Measurements from ENCODE around the gene GIMAP8.

GIMAP8 gene

DNA sequence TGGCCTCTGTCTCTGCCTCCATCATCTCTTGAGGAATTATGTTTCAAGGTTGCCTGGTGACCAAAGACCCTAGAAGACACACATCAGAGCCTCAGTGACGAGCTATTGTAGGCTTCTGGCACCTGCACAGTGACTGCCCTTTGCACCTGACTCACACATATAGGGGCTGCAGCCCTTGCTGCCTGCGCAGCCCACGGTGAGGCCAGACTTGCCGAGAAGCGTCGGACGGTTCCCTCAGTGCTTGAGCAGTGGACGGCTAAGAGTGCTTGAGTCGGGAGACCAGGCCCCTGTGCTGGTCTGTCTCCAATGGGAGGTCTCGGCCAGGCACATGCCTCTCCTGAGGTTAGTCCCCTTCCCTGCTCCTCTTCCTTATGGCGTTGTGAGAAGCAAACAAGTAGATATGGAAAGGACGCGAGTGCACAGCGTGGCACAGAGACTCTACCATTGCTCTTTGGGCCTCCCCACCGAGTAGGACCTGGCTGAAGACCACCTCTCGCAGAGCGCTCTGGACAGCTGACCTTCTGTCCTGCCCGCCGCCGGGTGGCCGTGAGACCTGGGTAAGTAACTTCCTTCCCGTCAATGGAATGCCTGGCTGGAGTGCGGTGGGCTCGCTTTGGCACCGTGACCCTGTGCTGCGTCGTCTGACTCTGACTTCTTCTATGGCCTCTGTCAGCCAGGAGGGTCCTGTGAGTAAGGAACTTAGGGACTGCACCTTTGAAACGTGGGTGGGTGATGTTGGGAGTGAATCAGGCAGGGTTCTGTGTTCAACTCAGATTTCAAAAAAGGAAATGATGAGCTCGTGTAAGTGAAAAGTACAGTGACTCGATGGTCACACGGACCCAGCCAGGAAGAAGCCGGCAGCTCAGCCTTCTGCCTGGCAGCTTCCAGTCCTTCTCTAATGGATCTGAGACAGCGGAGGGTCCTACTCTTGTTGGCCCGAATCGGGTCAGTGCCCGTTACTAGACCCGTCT lies 37.6 kb upstream of the GIMAP8 start:
- Histone ChIP-seq H3K79me2 (ENCODE audit: control insufficient read depth, insufficient read depth, low read length, unreplicated experiment) (no peaks in the 10 kb centered on the region), H3K4me1 (ENCODE audit: control insufficient read depth, insufficient read depth, low read length, unreplicated experiment) (no peaks in the 10 kb centered on the region)

DNA sequence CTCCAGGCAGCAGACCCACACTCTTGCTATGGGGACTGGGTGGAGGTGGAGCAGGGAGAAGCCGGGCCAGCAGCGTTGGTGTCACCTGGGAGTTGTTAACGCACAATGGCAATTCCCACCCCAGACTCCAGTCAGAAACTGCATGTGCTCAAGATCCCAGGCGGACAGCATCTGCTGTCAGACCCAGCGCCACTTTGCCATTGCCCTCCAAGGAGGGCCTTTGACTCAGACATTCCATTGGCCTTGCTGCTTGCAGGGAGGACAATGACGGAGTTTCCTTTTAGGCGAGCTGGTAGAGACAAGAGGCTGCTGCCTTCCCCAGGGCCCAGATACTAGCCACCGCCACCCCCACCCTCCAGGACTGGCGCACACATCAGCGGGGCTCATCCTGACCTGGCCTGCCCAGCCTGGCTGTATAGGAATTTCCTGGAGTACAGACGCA lies 36.8 kb upstream of the GIMAP8 start:
- H3K79me2 ChIP-seq (ENCODE audit: control insufficient read depth, insufficient read depth, low read length, unreplicated experiment) = no peaks in the 10 kb centered on the region
- no peak overlapping the region for H3K4me3 ChIP-seq (ENCODE audit: low read depth, low read length)
- no peaks in the 10 kb centered on the region for H3K36me3 ChIP-seq (ENCODE audit: insufficient read depth, low read length)
- H3K4me1 ChIP-seq (ENCODE audit: control insufficient read depth, insufficient read depth, low read length, unreplicated experiment) = no peaks in the 10 kb centered on the region
- H3K27me3 ChIP-seq (ENCODE audit: insufficient read depth, low read length) = no peaks in the 10 kb centered on the region
- no peak overlapping the region for H3K27ac ChIP-seq (ENCODE audit: low read depth, low read length)
- no peak overlapping the region for H2AFZ ChIP-seq (ENCODE audit: low read length, unreplicated experiment)

More for the DNA sequence above, 37.6 kb upstream of the GIMAP8 start:
- Histone ChIP-seq H3K27me3 (ENCODE audit: insufficient read depth, low read length) (no peaks in the 10 kb centered on the region), H3K4me3 (ENCODE audit: low read depth, low read length) (no peak overlapping the region), H3K36me3 (ENCODE audit: insufficient read depth, low read length) (no peaks in the 10 kb centered on the region), H3K27ac (ENCODE audit: low read depth, low read length) (no peak overlapping the region), H2AFZ (ENCODE audit: low read length, unreplicated experiment) (no peak overlapping the region)

DNA sequence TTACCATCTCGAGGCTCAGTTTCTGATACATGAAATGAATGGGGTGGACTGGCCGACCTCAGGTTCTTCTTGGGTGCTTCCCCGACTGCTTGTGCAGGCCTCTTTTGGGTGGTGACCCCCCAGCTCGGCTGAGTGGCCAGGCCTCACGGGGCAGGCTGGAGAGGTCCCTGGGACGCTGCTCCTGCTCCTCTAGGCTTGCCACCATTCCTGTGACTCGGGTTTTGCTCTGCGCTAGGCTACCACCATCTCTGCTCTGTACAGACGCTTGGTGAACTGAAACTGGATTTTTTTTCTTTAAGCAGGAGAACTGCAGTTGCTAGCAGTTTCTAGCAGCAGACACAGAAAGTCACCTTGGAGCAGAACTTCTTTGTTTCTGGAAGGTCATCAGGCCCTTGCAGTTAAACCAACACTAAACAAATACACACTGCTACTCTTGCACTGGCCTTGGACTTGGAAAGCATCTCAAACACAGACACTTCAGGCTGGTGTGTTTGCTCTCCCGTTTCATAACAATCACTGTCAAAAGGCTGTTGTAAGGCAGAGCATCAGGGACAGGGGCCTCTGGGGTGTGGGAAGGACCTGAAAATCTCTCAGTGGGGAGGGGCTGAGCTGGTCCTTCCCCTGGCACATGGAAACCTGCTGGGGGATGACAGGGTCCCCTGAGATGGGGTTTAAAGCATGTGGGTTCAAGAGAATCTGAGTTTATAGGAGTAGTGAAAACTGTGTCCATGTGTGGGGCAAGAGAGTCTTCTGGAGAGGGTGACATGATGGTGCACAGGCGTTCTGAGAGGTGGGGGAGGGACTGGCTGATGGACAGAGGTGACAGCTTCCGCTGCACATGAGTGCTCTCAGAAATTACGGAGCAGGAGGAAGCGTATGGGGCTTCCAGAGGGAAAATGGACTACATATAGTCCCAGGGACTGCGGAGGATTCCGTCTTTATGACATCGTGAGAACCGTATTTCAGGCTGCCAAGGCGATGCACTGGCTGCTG lies 35.0 kb upstream of the GIMAP8 start:
- Histone ChIP-seq H2AFZ (ENCODE audit: low read length, unreplicated experiment) (no peak overlapping the region), H3K4me3 (ENCODE audit: low read depth, low read length) (no peak overlapping the region), H3K36me3 (ENCODE audit: insufficient read depth, low read length) (no peaks in the 10 kb centered on the region), H3K79me2 (ENCODE audit: control insufficient read depth, insufficient read depth, low read length, unreplicated experiment) (no peaks in the 10 kb centered on the region), H3K27ac (ENCODE audit: low read depth, low read length) (no peak overlapping the region), H3K4me1 (ENCODE audit: control insufficient read depth, insufficient read depth, low read length, unreplicated experiment) (no peaks in the 10 kb centered on the region), H3K27me3 (ENCODE audit: insufficient read depth, low read length) (no peaks in the 10 kb centered on the region)

DNA sequence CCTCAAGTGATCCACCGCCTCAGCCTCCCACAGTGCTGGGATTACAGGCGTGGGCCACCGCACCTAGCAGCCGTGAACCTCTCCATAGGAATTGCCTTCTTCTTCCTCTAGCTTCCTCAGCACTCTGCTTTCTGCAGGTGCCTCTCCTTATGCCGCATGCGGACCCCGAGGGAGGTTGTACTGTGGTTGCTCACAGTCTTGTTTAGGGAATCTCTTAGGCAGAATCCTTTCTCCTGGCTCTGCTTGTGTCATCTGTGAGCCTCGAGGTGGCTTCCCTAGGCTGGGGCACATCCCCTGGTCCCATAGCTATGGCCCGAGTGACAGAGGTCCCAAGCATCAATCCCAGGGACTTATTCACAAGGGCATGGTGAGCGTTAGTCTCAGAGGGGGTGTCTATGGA lies 33.2 kb upstream of the GIMAP8 start:
- no peaks in the 10 kb centered on the region for H3K79me2 ChIP-seq (ENCODE audit: control insufficient read depth, insufficient read depth, low read length, unreplicated experiment)
- H3K4me1 ChIP-seq (ENCODE audit: control insufficient read depth, insufficient read depth, low read length, unreplicated experiment) = no peaks in the 10 kb centered on the region

DNA sequence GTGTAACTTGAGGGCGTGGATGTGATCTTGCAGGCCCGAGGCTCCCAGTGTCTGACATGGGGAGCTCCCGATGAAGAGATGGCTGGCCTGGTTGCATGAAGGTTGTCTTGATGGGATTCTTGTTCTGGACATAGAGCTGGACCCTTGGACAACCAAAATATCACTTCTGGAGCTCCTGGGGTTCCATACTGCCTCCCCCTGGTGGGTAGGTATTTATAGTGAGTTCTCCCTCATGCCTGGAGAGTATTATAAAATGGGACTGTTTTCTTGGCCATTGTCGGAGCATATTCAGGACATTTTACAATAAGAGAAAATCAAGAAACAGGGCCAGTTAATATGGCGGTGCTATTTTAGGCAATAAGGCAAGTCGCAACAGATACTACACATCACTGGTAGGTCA lies 32.6 kb upstream of the GIMAP8 start:
- no peak overlapping the region for H3K4me3 ChIP-seq (ENCODE audit: low read depth, low read length)
- no peak overlapping the region for H2AFZ ChIP-seq (ENCODE audit: low read length, unreplicated experiment)
- no peaks in the 10 kb centered on the region for H3K4me1 ChIP-seq (ENCODE audit: control insufficient read depth, insufficient read depth, low read length, unreplicated experiment)
- no peaks in the 10 kb centered on the region for H3K36me3 ChIP-seq (ENCODE audit: insufficient read depth, low read length)
- no peaks in the 10 kb centered on the region for H3K27me3 ChIP-seq (ENCODE audit: insufficient read depth, low read length)
- no peak overlapping the region for H3K27ac ChIP-seq (ENCODE audit: low read depth, low read length)
- H3K79me2 ChIP-seq (ENCODE audit: control insufficient read depth, insufficient read depth, low read length, unreplicated experiment) = no peaks in the 10 kb centered on the region

More for the DNA sequence above, 33.2 kb upstream of the GIMAP8 start:
- H3K27ac ChIP-seq (ENCODE audit: low read depth, low read length) = no peak overlapping the region
- H3K36me3 ChIP-seq (ENCODE audit: insufficient read depth, low read length) = no peaks in the 10 kb centered on the region
- no peaks in the 10 kb centered on the region for H3K27me3 ChIP-seq (ENCODE audit: insufficient read depth, low read length)
- H2AFZ ChIP-seq (ENCODE audit: low read length, unreplicated experiment) = no peak overlapping the region
- no peak overlapping the region for H3K4me3 ChIP-seq (ENCODE audit: low read depth, low read length)

DNA sequence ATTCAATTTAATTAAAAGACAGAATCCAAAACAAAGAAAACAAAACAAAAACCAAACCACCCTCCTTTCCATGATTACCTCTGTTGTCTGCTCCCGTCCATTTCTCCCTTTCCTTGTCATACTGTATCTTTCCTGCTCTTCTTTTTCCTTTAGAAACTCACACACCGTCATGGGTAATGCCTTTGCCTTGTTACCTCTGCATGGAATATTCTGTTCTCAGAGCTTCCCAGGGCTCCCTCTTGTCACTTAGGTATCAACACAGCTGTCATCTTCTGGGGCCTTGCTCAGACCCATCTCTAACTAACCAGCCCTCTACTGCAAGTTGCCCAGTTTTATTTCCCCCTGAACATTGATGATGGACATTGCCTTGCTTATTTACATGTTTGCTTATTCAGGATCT lies 30.2 kb upstream of the GIMAP8 start:
- H3K4me3 ChIP-seq (ENCODE audit: low read depth, low read length) = no peak overlapping the region
- H2AFZ ChIP-seq (ENCODE audit: low read length, unreplicated experiment) = no peak overlapping the region
- H3K4me1 ChIP-seq (ENCODE audit: control insufficient read depth, insufficient read depth, low read length, unreplicated experiment) = no peaks in the 10 kb centered on the region

DNA sequence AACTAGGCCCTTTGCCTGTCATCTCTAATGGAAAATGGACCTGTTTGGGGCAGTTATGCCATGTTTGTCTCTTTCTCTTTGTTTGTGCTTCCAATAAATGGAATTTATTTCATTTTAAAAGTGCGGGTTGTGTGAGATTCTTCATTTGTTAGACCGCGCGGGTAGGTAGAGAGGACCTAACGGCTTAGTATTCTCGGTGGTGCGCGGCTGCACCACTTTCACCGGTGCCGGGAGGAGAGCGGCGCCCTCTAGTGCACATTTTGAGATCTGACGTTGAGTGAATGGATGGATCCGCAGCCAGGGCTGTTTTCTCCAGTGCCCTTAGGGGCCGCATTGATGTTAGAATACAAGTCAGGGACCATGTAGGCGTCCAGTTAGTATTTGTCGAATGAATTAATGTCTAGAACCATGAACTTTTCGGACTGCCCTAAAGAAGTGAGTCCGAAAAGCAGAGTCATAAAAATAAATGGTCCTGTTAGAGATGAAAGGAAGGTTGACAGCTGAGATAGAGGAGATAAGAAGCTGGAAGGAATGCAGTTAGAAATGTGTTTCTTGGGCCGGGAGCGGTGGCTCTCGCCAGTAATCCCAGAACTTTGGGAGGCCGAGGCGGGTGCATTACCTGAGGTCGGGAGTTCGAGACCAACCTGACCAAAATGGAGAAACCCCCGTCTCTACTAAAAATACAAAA lies 29.3 kb upstream of the GIMAP8 start:
- Histone ChIP-seq H2AFZ (ENCODE audit: low read length, unreplicated experiment) (peak overlapping the region; percentile 87), H3K4me3 (ENCODE audit: low read depth, low read length) (no peak overlapping the region), H3K79me2 (ENCODE audit: control insufficient read depth, insufficient read depth, low read length, unreplicated experiment) (no peaks in the 10 kb centered on the region), H3K27me3 (ENCODE audit: insufficient read depth, low read length) (0 out of 2 replicates have a peak, but pooled peaks cover 3% of the 10 kb centered on the region), H3K4me1 (ENCODE audit: control insufficient read depth, insufficient read depth, low read length, unreplicated experiment) (no peaks in the 10 kb centered on the region), H3K27ac (ENCODE audit: low read depth, low read length) (no peak overlapping the region), H3K36me3 (ENCODE audit: insufficient read depth, low read length) (no peaks in the 10 kb centered on the region)

More for the DNA sequence above, 30.2 kb upstream of the GIMAP8 start:
- Histone ChIP-seq H3K27me3 (ENCODE audit: insufficient read depth, low read length) (0 out of 2 replicates have a peak, but pooled peaks cover 3% of the 10 kb centered on the region), H3K36me3 (ENCODE audit: insufficient read depth, low read length) (no peaks in the 10 kb centered on the region), H3K79me2 (ENCODE audit: control insufficient read depth, insufficient read depth, low read length, unreplicated experiment) (no peaks in the 10 kb centered on the region), H3K27ac (ENCODE audit: low read depth, low read length) (no peak overlapping the region)

DNA sequence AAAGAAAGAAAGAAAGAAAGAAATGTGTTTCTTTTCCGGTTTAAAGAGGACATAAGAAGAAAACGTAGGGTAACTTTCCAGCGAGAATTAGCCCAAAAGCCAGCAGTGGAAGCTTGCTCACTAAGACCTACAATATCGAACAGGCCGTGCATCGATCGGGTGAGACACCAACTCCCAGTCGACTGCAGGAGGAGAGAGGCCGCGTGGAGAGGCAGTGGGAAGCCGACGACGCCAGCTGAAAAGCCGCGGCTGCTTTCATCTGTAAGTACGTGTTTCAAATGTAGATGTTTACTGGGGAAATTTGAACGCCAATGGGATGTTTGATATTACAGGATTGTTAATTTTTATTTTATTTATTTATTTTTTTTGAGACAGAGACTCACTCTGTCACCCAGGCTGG lies 28.6 kb upstream of the GIMAP8 start:
- H3K27me3 ChIP-seq (ENCODE audit: insufficient read depth, low read length) = 0 out of 2 replicates have a peak, but pooled peaks cover 3% of the 10 kb centered on the region
- H3K4me1 ChIP-seq (ENCODE audit: control insufficient read depth, insufficient read depth, low read length, unreplicated experiment) = no peaks in the 10 kb centered on the region
- no peak overlapping the region for H3K27ac ChIP-seq (ENCODE audit: low read depth, low read length)
- H2AFZ ChIP-seq (ENCODE audit: low read length, unreplicated experiment) = no peak overlapping the region
- no peak overlapping the region for H3K4me3 ChIP-seq (ENCODE audit: low read depth, low read length)
- H3K79me2 ChIP-seq (ENCODE audit: control insufficient read depth, insufficient read depth, low read length, unreplicated experiment) = no peaks in the 10 kb centered on the region
- H3K36me3 ChIP-seq (ENCODE audit: insufficient read depth, low read length) = no peaks in the 10 kb centered on the region

DNA sequence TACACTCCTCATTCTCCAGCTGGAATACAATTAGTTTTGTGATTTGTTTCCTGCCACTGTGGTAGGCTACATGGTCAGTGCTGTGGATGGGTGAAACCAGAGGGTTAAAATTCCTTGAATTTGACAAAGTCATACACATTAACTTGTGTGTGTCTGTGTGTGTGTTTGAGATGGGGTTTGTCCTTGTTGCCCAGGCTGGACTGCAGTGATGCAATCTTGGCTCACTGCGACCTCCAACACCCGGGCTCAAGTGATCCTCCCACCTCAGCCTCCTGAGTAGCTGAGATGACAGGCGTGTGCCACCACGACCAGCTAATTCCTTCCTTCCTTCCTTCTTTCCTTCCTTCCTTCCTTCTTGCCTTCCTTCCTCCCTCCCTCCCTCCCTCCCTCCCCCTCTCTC lies 24.8 kb upstream of the GIMAP8 start:
- Histone ChIP-seq H3K27me3 (ENCODE audit: insufficient read depth, low read length) (peaks cover 16% of the 10 kb centered on the region; the same call in 1 of the 2 replicates), H3K36me3 (ENCODE audit: insufficient read depth, low read length) (no peaks in the 10 kb centered on the region), H3K79me2 (ENCODE audit: control insufficient read depth, insufficient read depth, low read length, unreplicated experiment) (no peaks in the 10 kb centered on the region), H3K4me3 (ENCODE audit: low read depth, low read length) (no peak overlapping the region), H2AFZ (ENCODE audit: low read length, unreplicated experiment) (no peak overlapping the region), H3K4me1 (ENCODE audit: control insufficient read depth, insufficient read depth, low read length, unreplicated experiment) (peaks cover 2% of the 10 kb centered on the region), H3K27ac (ENCODE audit: low read depth, low read length) (no peak overlapping the region)
